Colonic mucosa (tissue), 4 donors: Measurements from ENCODE around the gene AGR3. TPM values are rescaled to one million over a fixed set of nuclear protein-coding genes. Genes with fewer than 3 reads are reported as not detected.
A peak's percentile ranks its signal among the peaks of the same experiment; 100 is the strongest.

Source experiments
- DNase-seq: peaks from one replicate; pipeline ENCODE4 v3.0.0-alpha.2; 2020
- H3K27ac ChIP-seq: fragments of 200-600 bp; one replicate; pipeline ENCODE4 v1.8.0; 2021
- H3K27me3 ChIP-seq: fragments of 200-600 bp; one replicate; pipeline ENCODE4 v1.8.0; 2021
- H3K36me3 ChIP-seq: fragments of 200-600 bp; one replicate; pipeline ENCODE4 v1.8.0; 2021
- H3K4me1 ChIP-seq: fragments of 200-600 bp; one replicate; pipeline ENCODE4 v1.8.0; 2021; ENCODE audit warnings: mild to moderate bottlenecking
- H3K4me3 ChIP-seq: fragments of 200-600 bp; one replicate; pipeline ENCODE4 v1.8.0; 2021
- H3K9ac ChIP-seq, 2 donors: one replicate each; pipeline ENCODE4 v1.7.0; 2013; ENCODE audit warnings: control low read depth in 2 of 2, low read depth in 2 of 2, low read length in 2 of 2
- H3K9me3 ChIP-seq: fragments of 200-600 bp; one replicate; pipeline ENCODE4 v1.8.0; 2021
- intact Hi-C: fragments of 100-400 bp; cut with DNase I; formaldehyde crosslinking; loops from one replicate; pipeline ENCODE4 v1.14.1; 2022
- total RNA-seq, 2 donors: library from RNA; stranded (reverse); fragmentation: NEBNext Ultra II Directional in 1 of 2; extraction: Animal tissue kit (Norgen Biotek cat#: 25700) in 1 of 2; gene quantifications; one replicate each; pipeline ENCODE4 v1.2.1, GENCODE V29; 2021
- TF ChIP-seq, protein P1 (sequence below): fragments of 200-600 bp; IDR thresholded peaks from one replicate; pipeline ENCODE4 v1.8.0; 2022; ENCODE audit warnings: antibody characterized with exemption, mild to moderate bottlenecking
- donor health status: healthy.
- donor health status: DM: no; HTN: no; CAD: no.
- donor health status: DM: no; HTN: no; CAD: no.

Gene AGR3
- total RNA-seq, 2 donors from 2014 or later: 144 to 197 TPM

DNA sequence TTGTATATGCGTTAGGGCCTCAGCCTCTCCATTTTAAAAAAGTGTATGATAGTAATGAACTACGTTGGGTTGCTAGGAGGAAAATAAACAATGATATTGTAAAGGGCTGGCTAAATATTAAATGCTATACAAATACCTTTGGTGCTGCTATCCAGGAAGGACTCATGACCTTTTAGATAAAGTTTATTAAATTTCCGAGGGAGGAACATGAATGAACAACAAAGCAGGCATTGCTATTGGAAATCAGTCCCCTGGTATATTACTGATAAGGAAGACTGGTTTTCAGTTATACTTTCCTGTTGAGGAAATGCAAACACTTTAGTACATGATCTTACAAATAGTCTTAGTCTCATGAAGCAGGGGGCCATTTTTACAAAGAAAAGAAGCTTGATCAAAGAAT, 59.8 kb downstream of the AGR3 start:
- H3K27ac ChIP-seq: peak overlapping the region; percentile 54
- H3K4me3 ChIP-seq: no peak overlapping the region
- H3K9me3 ChIP-seq: no peaks in the 10 kb centered on the region
- no peaks in the 10 kb centered on the region for H3K27me3 ChIP-seq
- no peaks in the 10 kb centered on the region for H3K36me3 ChIP-seq
- DNase-seq: no peak
- H3K4me1 ChIP-seq: peaks cover 7% of the 10 kb centered on the region
- H3K9ac ChIP-seq: peak overlapping the region in 1 of 2 donors; percentile 9
- TF ChIP-seq, protein P1, sequence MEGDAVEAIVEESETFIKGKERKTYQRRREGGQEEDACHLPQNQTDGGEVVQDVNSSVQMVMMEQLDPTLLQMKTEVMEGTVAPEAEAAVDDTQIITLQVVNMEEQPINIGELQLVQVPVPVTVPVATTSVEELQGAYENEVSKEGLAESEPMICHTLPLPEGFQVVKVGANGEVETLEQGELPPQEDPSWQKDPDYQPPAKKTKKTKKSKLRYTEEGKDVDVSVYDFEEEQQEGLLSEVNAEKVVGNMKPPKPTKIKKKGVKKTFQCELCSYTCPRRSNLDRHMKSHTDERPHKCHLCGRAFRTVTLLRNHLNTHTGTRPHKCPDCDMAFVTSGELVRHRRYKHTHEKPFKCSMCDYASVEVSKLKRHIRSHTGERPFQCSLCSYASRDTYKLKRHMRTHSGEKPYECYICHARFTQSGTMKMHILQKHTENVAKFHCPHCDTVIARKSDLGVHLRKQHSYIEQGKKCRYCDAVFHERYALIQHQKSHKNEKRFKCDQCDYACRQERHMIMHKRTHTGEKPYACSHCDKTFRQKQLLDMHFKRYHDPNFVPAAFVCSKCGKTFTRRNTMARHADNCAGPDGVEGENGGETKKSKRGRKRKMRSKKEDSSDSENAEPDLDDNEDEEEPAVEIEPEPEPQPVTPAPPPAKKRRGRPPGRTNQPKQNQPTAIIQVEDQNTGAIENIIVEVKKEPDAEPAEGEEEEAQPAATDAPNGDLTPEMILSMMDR: no peak
- intact Hi-C loops: no loop called here

DNA sequence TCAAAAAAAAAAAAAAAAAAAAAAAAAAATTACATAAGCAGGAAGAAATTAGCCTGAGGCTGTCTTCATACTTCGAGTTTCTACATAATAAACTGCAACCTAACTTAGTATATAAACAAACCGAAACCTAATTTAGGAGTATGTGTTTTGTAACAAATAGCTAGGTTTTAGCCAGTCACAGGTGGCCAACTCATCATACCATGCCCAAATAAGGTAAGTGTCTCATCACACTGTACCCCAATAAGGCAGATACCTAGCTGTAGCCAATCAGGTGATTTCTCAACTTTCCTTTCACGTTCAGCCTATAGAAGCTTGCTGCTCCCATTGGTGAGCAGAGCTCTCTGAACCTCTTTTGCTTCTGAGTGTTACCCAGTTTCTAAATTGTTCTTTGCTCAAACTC, 63.1 kb downstream of the AGR3 start:
- no peak overlapping the region for H3K9ac ChIP-seq

DNA sequence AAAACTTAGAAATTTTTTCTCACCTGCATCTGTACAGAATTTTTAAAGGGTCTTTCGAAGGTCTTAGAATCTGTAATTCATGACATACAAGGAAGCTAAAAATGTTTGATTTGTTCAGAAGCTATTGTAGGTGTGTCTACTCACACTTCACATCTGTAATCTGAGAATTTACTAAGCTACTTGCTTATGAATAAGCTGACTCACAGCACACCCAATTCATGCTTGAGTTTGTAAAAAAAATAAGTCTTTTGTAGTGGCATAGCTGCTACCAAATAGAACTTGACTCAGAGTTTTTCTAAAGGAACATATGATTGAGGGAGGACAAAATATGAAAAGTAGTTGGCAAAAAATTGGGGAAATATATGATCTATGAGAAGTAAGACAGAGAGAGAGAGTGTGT, 64.2 kb downstream of the AGR3 start:
- Histone ChIP-seq H3K4me1 (peaks cover 11% of the 10 kb centered on the region), H3K36me3 (no peaks in the 10 kb centered on the region), H3K9ac (peak overlapping the region in 1 of 2 donors; percentile 56), H3K27ac (peak overlapping the region; percentile 64), H3K9me3 (no peaks in the 10 kb centered on the region), H3K27me3 (no peaks in the 10 kb centered on the region), H3K4me3 (no peak overlapping the region)
- TF ChIP-seq, protein P1: no peak
- intact Hi-C loops: no loop called here
- no peak for DNase-seq

More for the DNA sequence above, 63.1 kb downstream of the AGR3 start:
- Histone ChIP-seq H3K27me3 (no peaks in the 10 kb centered on the region), H3K4me3 (no peak overlapping the region), H3K27ac (no peak overlapping the region), H3K36me3 (no peaks in the 10 kb centered on the region), H3K9me3 (no peaks in the 10 kb centered on the region), H3K4me1 (peaks cover 12% of the 10 kb centered on the region)
- intact Hi-C loops: no loop called here
- no peak for DNase-seq
- TF ChIP-seq, protein P1: no peak

DNA sequence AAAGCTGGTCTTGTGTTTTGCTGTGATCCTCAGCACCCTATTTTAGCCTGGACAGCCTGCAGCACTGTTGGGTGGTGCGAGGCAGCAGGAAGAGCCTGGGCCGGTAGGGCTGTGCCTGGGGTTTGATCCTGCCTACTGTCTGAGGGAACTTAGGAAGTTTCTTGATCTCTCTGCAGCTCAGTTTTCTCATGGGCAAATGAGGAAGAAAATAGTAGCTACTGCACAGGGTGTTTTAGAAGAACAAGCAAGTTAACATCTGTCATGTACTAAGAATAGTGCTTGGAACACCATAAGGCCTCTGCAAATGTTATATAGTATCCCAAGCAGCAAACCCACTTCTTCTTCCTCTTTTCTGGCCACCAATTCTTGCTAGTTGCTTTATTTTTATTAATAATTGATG, 65.0 kb downstream of the AGR3 start:
- intact Hi-C loops: no loop called here
- no peak for DNase-seq
- TF ChIP-seq, protein P1: no peak
- Histone ChIP-seq H3K4me3 (no peak overlapping the region), H3K4me1 (peaks cover 6% of the 10 kb centered on the region), H3K9ac (peak overlapping the region in 1 of 2 donors; percentile 29), H3K27me3 (no peaks in the 10 kb centered on the region), H3K9me3 (no peaks in the 10 kb centered on the region), H3K36me3 (no peaks in the 10 kb centered on the region), H3K27ac (peak overlapping the region; percentile 64)

DNA sequence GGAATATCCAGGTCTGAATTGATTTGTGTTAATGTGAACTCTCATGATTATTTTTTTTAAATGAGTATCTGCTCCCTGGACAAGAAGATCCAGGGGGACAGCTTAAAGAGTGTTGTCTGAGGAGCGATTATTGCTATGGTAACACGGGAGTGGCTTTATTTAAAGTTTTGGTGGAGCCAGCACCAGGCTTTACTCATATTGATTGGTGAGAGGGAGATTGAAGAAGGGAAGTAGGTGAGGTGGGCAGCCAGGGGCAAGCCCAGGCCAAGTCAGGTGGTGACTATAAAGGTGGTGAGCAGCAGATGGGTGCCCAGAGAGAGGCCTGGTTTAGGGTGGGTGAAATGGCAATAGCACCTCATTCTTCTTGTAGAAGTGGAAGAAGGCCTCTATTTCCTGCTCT, 66.8 kb downstream of the AGR3 start:
- peak; percentile 70 for DNase-seq
- no peaks in the 10 kb centered on the region for H3K27me3 ChIP-seq
- H3K4me3 ChIP-seq: no peak overlapping the region
- intact Hi-C loops: no loop called here
- H3K4me1 ChIP-seq: peaks cover 6% of the 10 kb centered on the region
- TF ChIP-seq, protein P1: no peak
- H3K27ac ChIP-seq: peak overlapping the region; percentile 64
- no peaks in the 10 kb centered on the region for H3K9me3 ChIP-seq
- H3K36me3 ChIP-seq: no peaks in the 10 kb centered on the region
- H3K9ac ChIP-seq: peak overlapping the region in 1 of 2 donors; percentile 22

DNA sequence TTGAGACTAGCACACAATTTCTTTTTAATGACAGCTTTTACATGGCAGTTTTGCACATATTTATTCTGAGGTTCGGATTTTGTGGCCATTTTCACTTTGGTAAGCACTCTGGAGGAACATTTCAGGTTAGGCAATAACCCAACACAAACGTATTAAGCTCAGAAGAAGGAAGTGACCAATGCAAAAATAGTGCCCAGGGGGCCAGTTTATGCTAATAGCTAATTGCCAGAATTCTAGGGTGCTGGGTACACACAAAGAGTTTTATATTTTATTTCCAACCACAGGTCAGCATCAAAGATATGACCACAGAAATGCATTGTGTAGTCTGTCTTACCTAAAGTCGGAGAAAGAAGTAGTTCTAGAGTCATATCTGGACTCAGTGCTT, 68.6 kb downstream of the AGR3 start:
- peaks cover 6% of the 10 kb centered on the region for H3K4me1 ChIP-seq
- H3K9ac ChIP-seq: peak overlapping the region in 1 of 2 donors; percentile 30
- H3K9me3 ChIP-seq: no peaks in the 10 kb centered on the region
- TF ChIP-seq, protein P1: no peak
- H3K27me3 ChIP-seq: no peaks in the 10 kb centered on the region
- peak overlapping the region; percentile 77 for H3K27ac ChIP-seq
- intact Hi-C loops: no loop called here
- H3K4me3 ChIP-seq: no peak overlapping the region
- DNase-seq: no peak
- no peaks in the 10 kb centered on the region for H3K36me3 ChIP-seq
